GM19397 (cell line): ENCODE results near the gene NETO1.

Source experiments
- ATAC-seq: cut with Tn5 transposase; IDR thresholded peaks from one replicate; pipeline ENCODE4 v1.9.1; 2021; ENCODE audit warnings: mild to moderate bottlenecking, moderate library complexity; ENCODE audit not compliant: unreplicated experiment

Gene NETO1

GRCh38 chr18:72742002-72742401, 125.8 kb downstream of the NETO1 start:
- ATAC-seq = no peak

GRCh38 chr18:72738136-72738535, 129.7 kb downstream of the NETO1 start:
- ATAC-seq = no peak

GRCh38 chr18:72727776-72728175, 140.0 kb downstream of the NETO1 start:
- ATAC-seq = no peak

- no peak for ATAC-seq
These were observed 140.6 kb downstream of the NETO1 start for GRCh38 chr18:72727038-72727655.

GRCh38 chr18:72726201-72726600, 141.6 kb downstream of the NETO1 start:
- ATAC-seq = no peak

- no peak for ATAC-seq
These were observed 146.5 kb downstream of the NETO1 start for GRCh38 chr18:72721330-72721729.

GRCh38 chr18:72720116-72720515, 147.7 kb downstream of the NETO1 start:
- ATAC-seq = no peak

GRCh38 chr18:72704202-72704601, 163.6 kb downstream of the NETO1 start:
- no peak for ATAC-seq

- no peak for ATAC-seq
These were observed 166.7 kb downstream of the NETO1 start for GRCh38 chr18:72700961-72701710.

GRCh38 chr18:72697706-72698105, 170.1 kb downstream of the NETO1 start:
- ATAC-seq = no peak

GRCh38 chr18:72692595-72692994, 175.2 kb downstream of the NETO1 start:
- no peak for ATAC-seq
